ENCODE results near the gene SMARCC1.
A peak's percentile ranks its signal among the peaks of the same experiment; 100 is the strongest.
"Not testable (repeated sequence)": the region's sequence is repeated elsewhere in the genome, so short reads cannot be mapped to it uniquely, and the experiment has no call there.

The SMARCC1 gene

DNA sequence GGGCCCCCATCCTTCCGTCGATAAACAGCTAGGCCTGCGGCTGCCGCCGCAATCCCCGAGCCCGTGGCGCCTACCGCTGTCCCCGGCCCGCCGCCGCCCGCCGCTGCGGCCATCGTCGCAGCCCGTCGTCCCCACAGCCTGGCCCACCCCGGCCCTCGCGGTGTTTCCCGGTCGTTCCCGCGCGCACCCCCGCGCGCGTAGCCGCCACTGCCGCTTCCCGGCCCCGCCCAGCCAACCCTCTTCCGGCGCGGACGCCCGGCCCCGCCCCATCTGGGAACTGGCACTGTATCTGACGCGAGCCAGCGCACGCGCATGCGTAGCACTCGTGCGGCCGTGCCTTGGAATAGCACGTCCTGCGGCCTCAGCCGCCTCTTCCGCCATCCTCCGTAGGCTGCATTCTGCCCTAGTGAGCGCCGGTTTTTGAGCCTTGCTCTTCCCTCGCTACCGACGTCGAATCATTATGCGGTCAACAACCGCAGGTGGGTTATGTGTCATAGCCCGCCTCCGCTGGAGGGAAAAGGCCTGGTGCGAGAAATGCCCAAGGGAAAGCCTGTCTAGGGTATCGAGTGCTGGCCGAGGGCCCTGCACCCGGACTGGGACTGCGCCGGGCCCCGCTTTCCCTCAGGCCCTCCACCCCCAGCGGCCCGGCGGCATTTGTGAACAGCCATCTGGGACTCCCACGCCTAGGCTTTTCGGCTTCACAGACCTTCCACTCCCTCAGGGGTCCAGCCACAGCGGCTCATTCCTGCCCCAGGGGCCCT lies at the start of gene SMARCC1:
TSS of gene SMARCC1 (minus strand) at position 209 of the 761 bp plus-strand sequence. CDS start at position 113, 96 bp downstream.
- DNase-seq (ENCODE audit: low spot score) = peak; percentile 96

GRCh38 chr3:47829482-47829881 lies 47.8 kb upstream of the SMARCC1 start:
- not testable (repeated sequence) for DNase-seq (ENCODE audit: low spot score)

DNA sequence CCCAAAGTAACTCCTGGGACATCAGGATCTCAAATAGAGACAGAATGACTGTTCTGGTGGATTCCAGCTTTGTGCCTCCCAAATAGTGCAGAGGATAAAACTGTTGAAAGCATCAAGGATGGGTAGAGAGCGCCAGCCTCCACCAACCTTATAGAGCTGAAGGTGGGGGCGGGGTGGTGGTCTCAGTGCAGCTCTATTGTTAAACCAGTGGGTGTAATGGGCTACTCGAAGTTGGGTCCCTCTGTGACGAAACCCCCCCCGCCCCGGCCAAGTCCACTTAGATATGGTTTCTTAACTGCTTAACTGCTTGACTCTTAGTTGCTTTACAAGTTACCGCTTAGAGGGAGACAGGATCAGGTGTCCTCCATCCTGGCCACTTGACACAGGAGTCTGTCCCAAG lies 43.9 kb upstream of the SMARCC1 start:
- DNase-seq (ENCODE audit: low spot score) = no peak

DNA sequence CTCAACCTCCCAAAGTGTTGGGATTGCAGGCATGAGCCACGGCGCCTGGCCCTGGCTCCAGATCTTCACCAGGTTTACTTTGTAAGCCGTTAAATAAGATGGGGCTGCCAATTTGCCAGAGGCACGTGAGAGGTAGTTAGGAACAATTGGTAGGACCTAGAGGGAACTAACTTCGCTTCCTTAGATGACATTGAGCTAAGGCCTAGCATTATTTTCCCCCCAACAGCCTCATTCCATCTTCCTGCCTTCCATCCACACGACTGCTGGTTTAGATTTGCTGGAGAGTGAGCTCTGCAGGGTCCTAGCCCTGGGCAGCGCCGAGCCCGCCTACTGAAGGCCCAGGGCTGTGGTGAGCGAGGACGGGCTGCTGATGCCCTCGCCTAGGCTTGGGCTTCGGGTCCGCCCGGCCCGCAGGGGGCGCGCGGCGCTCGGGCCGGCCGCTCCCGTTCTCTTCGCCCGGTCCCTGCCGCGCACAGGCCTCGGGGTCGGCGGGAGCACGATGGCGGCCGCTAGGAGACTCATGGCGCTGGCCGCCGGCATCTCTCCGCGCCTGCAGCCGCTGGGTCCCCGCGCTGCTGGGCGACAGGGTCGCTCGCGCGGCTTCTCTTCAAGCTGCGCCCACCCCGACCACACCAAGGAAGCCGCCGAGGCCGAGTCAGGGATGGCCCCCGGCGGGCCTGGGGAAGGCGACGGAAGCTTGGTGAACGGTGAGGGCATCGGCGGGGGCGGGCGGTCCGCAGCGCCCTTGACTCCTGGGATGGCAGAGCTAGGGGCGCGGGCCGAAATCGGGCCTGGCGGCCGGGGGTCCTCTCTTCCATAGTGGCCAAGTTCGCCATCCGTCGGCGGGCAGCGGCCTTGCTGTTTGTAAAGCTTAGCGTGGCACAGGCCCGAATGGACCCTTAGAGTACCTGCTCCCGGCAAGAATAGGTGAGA lies 43.1 kb upstream of the SMARCC1 start:
- DNase-seq (ENCODE audit: low spot score) = peak; percentile 80

- DNase-seq (ENCODE audit: low spot score) = no peak
These were observed 35.9 kb upstream of the SMARCC1 start for GRCh38 chr3:47817609-47818008.

- no peak for DNase-seq (ENCODE audit: low spot score)
These were observed 32.0 kb upstream of the SMARCC1 start for GRCh38 chr3:47813551-47814177.

DNA sequence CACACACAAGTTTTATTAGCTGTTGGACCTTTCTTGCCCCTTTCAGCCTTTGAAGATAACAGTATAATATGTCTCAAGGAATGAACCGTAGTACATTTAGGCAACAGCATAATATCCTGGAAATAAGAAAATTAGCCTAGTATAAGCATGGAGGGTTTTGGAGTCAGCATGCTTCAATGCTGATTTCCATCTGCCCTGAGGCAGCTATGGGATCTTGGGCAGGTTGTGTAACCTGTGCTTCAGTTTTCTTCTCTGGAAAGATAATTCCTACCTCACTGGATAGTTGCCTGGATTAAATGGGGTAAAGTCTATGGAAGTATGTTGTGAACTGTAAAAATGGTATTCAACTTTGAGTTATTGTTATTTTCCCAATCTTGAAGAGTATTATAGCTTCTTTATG lies 22.9 kb upstream of the SMARCC1 start:
- no peak for DNase-seq (ENCODE audit: low spot score)

DNA sequence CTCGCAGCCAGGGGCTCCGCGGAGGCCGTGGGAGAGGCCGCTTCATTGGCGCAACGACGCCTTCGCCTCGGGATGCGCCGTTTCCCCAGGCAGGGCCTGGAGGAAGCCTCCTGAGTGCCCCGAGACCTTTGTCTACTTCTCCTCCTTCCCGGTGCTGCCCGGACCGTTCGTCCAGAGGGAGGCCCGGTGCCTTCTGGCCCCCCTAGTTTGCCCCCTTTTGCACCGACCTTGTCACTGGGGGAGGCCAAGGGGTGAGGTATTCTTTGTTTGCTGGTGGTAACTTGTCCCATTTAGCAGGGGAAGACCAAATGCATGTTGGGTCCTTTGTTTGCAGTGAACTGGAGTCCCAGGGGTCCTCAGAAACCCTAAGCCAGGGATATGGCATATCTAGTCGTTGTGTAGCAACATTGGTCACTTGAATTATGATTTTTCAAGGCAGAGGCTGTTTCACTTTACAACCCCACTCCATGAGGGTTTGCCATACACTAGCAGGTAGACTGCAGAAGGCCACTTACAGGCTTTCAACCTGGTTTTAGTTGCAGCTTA lies 21.9 kb upstream of the SMARCC1 start:
- no peak for DNase-seq (ENCODE audit: low spot score)

DNA sequence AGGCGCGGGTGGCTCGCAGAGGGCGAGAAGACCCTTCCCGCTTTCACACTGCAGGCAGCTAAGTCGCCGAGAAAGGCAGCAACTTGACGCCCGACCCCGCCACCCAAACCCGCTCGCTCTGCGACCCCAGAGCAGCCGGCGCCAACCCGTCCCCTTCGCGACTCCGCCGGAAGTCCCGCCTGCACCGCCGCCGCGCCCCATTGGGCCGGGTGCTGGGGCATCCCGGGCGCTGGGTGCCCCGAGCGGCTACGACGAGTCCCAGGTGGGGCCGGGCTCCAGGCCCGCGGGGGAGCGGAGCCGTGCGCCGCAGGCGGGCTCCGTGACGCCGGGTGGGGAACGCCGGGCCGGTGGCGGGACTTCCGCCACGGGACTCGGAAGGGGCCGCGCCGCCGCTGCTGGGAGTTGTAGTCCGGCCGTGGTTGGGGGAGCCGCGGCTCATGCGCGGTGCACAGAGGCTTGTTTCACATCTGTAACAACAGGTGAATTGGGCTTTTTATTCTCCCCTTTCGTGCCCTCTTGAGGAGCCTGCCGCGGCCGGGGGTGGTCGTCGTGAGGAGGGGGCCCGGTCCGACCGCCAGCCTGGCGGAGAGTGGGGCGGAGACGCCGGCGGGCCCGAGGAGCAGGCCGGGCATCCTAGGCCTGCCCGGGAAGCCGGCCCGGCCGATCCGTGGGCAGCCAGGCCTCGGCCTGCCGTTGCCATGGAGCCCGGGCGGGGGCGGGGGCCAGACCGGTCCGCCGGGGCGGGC lies 21.2 kb upstream of the SMARCC1 start, which contains the start of gene DHX30:
TSS of gene DHX30 (plus strand) at position 405 of the 746 bp plus-strand sequence. CDS start 7,546 bp downstream, outside the sequence.
- DNase-seq (ENCODE audit: low spot score) = peak; percentile 83

- peak; percentile 19 for DNase-seq (ENCODE audit: low spot score)
These were observed 18.0 kb upstream of the SMARCC1 start for GRCh38 chr3:47799733-47800132.

- no peak for DNase-seq (ENCODE audit: low spot score)
These were observed 12.9 kb upstream of the SMARCC1 start for GRCh38 chr3:47794544-47794943.

DNA sequence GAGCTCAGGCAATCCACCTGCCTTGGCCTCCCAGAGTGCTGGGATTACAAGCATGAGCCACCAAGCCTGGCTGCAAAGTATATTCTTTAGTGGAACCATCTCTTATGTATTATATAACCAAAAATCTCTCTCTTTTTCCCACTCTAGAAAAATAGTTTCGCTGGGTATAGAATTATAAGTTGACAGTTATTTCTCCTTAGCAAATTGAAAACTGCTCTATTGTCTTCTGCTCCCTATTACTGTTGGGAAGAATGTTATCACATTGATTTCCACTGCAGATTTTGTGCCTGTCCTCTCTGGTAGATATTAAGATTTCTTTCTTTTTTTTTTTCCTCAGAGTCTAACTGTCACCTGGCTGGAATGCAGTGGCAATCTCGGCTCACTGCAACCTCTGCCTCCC lies 11.0 kb upstream of the SMARCC1 start:
- no peak for DNase-seq (ENCODE audit: low spot score)

- no peak for DNase-seq (ENCODE audit: low spot score)
These were observed 9.6 kb upstream of the SMARCC1 start for GRCh38 chr3:47791193-47791855.

GRCh38 chr3:47783673-47784072 lies 2.0 kb upstream of the SMARCC1 start:
- no peak for DNase-seq (ENCODE audit: low spot score)

DNA sequence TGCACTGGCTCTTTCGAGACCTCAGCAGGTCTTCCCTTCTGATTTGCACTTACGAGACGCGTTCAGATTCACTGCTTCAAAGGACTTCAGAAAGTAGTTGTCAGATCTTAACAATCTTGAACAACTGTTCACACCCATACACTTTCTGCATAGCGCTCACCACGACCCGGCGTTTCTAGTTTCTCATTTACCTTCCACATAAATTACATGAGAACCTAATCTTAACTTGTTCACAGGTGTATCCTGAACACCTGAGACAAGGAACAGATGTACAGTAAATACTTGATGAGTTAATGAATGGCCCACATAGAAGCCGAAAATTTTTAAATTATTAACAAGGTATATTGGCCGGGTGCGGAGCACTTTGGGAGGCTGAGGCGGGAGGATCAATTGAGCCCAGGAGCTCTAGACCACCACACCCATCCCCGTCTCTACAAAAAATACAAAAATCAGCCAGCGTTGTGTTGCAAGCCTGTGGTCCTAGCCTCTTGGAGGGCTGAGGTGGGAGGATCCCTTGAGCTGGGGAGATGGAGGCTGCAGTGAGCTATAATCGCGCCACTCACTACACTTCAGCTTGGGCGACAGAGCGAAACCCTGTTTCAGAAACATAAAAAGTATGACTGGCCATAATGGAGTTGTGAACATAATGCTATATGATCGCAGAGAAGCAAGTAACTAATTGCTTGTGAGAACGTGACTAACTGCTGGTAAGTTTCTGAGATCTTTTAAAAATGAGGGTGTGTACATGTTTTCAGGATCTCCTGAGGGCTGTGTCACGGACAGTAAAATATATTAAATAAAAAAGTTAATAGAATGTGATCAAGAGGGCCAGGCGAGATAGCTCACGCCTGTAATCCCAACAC lies 984 bp upstream of the SMARCC1 start:
- no peak for DNase-seq (ENCODE audit: low spot score)

DNA sequence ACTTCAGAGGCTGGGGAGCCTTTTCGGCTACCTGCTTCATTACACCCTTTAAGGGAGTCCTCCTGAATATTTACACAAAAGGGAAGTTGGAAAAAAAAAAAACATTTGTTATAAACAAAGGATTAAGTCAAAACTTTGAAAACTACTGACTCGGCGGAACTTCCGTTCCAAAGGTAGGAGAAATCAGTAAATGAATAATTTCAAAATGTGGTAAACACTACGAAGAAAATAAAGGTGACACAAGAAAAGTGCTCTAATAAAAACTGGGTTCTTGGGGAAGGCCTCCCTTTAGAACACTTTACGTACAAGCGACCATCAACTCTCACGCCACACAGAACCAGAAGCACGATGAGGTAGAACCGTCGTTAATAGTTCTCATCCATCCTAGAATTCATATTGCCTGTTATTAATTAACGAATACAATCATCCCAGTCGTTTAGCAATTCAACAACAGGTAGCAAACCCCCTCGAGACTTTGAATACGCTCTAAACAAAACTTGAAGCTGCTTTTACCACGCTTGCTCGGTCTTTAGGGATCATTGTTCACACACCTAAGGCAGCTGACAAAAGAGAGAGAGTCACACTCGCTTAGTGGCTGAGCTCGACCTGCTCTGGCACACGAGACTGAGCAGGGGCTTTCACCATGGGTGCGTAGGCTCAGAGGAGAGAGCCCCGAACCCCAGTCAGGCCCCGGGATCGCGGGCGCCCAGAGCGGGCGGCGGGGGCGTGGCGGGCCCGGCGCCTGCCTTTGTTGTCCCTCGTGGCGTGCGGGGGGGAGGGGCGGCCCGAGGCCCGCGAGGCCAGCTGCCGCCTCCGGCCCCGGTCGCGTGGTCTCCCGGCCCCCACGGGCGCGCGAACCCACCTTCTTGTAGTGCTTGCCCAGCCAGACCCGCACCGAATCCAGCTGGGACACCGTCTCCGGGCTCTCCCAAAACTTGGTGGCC lies 680 bp downstream of the SMARCC1 start:
- peak; percentile 47 for DNase-seq (ENCODE audit: low spot score)

GRCh38 chr3:47778746-47779145 lies 2.9 kb downstream of the SMARCC1 start:
- DNase-seq (ENCODE audit: low spot score) = no peak

DNA sequence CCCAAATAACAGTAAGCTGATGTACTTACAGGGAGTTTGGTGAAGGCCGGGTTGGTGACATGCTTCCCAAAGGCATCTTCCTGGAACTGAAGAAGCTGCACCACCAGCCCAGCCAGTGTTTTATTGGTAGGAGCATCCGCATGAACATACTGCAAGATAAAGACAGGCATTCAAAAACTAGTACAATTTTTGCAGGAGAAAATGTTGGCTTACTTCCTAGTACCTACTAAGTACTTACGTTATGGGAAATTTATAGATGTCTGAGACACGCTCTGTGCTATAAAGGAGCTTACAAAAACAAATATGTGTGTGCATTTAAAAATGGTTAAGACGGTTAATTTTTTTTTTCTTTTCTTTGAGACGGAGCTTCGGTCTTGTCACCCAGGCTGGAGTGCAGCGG lies 8.9 kb downstream of the SMARCC1 start:
- DNase-seq (ENCODE audit: low spot score) = no peak

DNA sequence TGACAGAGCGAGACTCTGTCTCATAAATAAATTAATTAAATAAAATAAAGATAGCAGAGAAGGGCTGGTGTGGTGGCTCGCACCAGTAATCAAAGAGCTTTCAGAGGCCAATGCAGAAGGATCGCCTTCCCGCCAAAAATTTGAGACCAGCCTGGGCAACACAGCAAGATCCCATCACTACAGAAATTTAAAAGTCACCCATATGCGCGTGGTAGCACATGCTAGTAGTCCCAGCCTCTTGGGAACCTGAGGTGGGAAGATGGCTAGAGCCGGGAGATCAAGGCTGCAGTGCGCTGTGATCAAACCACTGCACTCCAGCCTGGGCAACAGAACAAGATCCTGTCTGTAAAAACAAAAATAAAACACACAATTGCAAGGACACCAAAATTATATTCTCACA lies 9.6 kb downstream of the SMARCC1 start:
- no peak for DNase-seq (ENCODE audit: low spot score)

Data from cerebellar cortex (tissue), 1 donor.